HG03095 (cell line): ENCODE measurements around the gene RUNX2.
"Not testable (repeated sequence)": the region's sequence is repeated elsewhere in the genome, so short reads cannot be mapped to it uniquely, and the experiment has no call there.

Source experiments
- ATAC-seq: cut with Tn5 transposase; IDR thresholded peaks from one replicate; pipeline ENCODE4 v1.9.1; 2021; ENCODE audit warnings: moderate library complexity; ENCODE audit not compliant: unreplicated experiment

Gene RUNX2

GRCh38 chr6:45548657-45549515 lies 220.8 kb downstream of the RUNX2 start:
- ATAC-seq: peak; percentile 92

- ATAC-seq: no peak
These were observed 224.4 kb downstream of the RUNX2 start for GRCh38 chr6:45552536-45552935.

- no peak for ATAC-seq
These were observed 225.7 kb downstream of the RUNX2 start for GRCh38 chr6:45553730-45554344.

- no peak for ATAC-seq
These were observed 226.5 kb downstream of the RUNX2 start for GRCh38 chr6:45554591-45554990.

GRCh38 chr6:45555981-45556771 lies 228.0 kb downstream of the RUNX2 start:
- no peak for ATAC-seq

GRCh38 chr6:45556828-45557227 lies 228.7 kb downstream of the RUNX2 start:
- ATAC-seq: no peak

GRCh38 chr6:45557454-45557853 lies 229.3 kb downstream of the RUNX2 start:
- no peak for ATAC-seq

- no peak for ATAC-seq
These were observed 230.7 kb downstream of the RUNX2 start for GRCh38 chr6:45558858-45559257.

GRCh38 chr6:45560321-45560820 lies 232.2 kb downstream of the RUNX2 start:
- not testable (repeated sequence) for ATAC-seq

GRCh38 chr6:45562171-45562570 lies 234.0 kb downstream of the RUNX2 start:
- no peak for ATAC-seq

GRCh38 chr6:45563041-45563440 lies 234.9 kb downstream of the RUNX2 start:
- ATAC-seq: no peak

GRCh38 chr6:45563844-45564243 lies 235.7 kb downstream of the RUNX2 start:
- no peak for ATAC-seq

GRCh38 chr6:45566882-45567281 lies 238.8 kb downstream of the RUNX2 start:
- no peak for ATAC-seq

- ATAC-seq: no peak
These were observed 239.7 kb downstream of the RUNX2 start for GRCh38 chr6:45567879-45568278.

- ATAC-seq: no peak
These were observed 240.5 kb downstream of the RUNX2 start for GRCh38 chr6:45568626-45569025.

GRCh38 chr6:45569210-45569945 lies 241.2 kb downstream of the RUNX2 start:
- no peak for ATAC-seq

GRCh38 chr6:45571159-45571558 lies 243.0 kb downstream of the RUNX2 start:
- ATAC-seq: no peak

GRCh38 chr6:45572833-45573232 lies 244.7 kb downstream of the RUNX2 start:
- ATAC-seq: no peak

- no peak for ATAC-seq
These were observed 245.9 kb downstream of the RUNX2 start for GRCh38 chr6:45574014-45574461.

- ATAC-seq: no peak
These were observed 246.8 kb downstream of the RUNX2 start for GRCh38 chr6:45574885-45575284.
